ENCODE data around the gene NLGN4X. TPM values are rescaled to one million over a fixed set of nuclear protein-coding genes. Genes with fewer than 3 reads are reported as not detected.

Gene NLGN4X
- polyA plus RNA-seq, 3 donors, result not detected

DNA sequence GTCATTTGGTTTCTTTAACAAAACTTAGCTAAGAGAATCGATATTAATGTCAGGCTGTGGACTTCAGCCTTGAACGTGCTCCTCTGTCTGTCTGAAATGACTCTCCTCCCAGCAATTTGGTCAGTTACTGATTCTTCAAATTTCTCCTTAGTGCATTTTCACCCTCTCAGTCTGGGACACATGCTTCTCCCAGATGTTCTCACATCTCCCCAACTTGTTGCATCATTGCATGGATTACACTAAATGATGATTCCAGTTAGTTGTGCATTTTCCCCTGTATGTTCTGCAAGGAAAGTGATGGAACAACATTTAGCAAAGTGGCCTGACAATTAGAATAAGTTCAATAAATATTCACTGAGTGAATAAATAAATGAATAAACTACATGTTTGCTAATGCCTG lies 94.4 kb downstream of the NLGN4X start:
- Histone ChIP-seq H3K79me2 (ENCODE audit: insufficient read depth, low read length) (no peaks in the 10 kb centered on the region), H3K27ac (ENCODE audit: low read depth in 1 of 2, low read length in 2 of 2) (no peak overlapping the region), H2AFZ (ENCODE audit: insufficient read depth, low read depth, low read length, poor library complexity, severe bottlenecking) (no peak overlapping the region), H3K4me3 (replicated peaks in 1 of 3; ENCODE audit: low read depth in 2 of 3, low read length in 3 of 3) (no peak overlapping the region), H4K20me1 (ENCODE audit: insufficient read depth, low read length) (no peaks in the 10 kb centered on the region), H3K4me2 (replicated peaks; ENCODE audit: extremely low read depth, low read length, poor library complexity, severe bottlenecking) (no peak overlapping the region), H3K36me3 (replicated peaks in 1 of 2; ENCODE audit: control insufficient read depth in 1 of 2, insufficient read depth in 2 of 2, low read length in 2 of 2) (no peaks in the 10 kb centered on the region), H3K9me3 (replicated peaks in 1 of 2; ENCODE audit: control insufficient read depth in 1 of 2, insufficient read depth in 1 of 2, low read length in 2 of 2) (no peaks in the 10 kb centered on the region), H3K27me3 (ENCODE audit: control insufficient read depth in 2 of 2, insufficient read depth in 2 of 2, low read length in 2 of 2) (no peaks in the 10 kb centered on the region), H3K9ac (ENCODE audit: insufficient read depth, low read length, poor library complexity, severe bottlenecking) (no peak overlapping the region), H3K4me1 (ENCODE audit: control insufficient read depth in 1 of 2, insufficient read depth in 2 of 2, low read length in 2 of 2) (no peaks in the 10 kb centered on the region)
- no peak for DNase-seq
- Mint-ChIP-seq H3K27ac (no peak overlapping the region), H3K36me3 (no peaks in the 10 kb centered on the region), H3K9me3 (peaks cover 0 to 5% (median 0%) of the 10 kb centered on the region in 7 donors), H3K4me1 (no peaks in the 10 kb centered on the region), H3K27me3 (ENCODE audit: low read depth in 3 of 3) (no peaks in the 10 kb centered on the region), H3K4me3 (no peak overlapping the region)
- WGBS (ENCODE audit: insufficient coverage), result 83% methylated on average over 2 of the region's 2 CpGs
- intact Hi-C loops (cut with micrococcal nuclease), result no loop called here
- TF ChIP-seq CTCF (IDR thresholded peaks at IDR 0.05), result no peak

DNA sequence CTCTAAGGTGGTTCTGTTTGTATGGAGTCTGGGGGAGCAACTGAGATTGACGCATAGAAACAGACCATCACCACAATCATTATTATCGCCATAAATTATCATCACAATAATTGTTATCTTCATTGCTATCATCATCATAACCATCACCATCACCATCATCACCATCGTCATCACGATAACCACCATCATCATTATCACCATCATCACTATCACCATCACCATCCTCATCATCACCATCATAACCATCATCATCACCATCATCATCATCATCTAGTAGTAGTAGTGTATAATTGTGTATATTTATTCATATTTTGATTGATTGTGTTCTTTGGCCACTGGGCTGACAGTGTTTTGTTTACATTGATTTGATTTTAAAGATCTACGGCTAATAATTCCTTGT lies 95.7 kb downstream of the NLGN4X start:
- Histone ChIP-seq H3K4me3 (replicated peaks in 1 of 3; ENCODE audit: low read depth in 2 of 3, low read length in 3 of 3) (no peak overlapping the region), H3K9me3 (replicated peaks in 1 of 2; ENCODE audit: control insufficient read depth in 1 of 2, insufficient read depth in 1 of 2, low read length in 2 of 2) (no peaks in the 10 kb centered on the region), H4K20me1 (ENCODE audit: insufficient read depth, low read length) (no peaks in the 10 kb centered on the region), H3K4me2 (replicated peaks; ENCODE audit: extremely low read depth, low read length, poor library complexity, severe bottlenecking) (no peak overlapping the region), H3K27me3 (ENCODE audit: control insufficient read depth in 2 of 2, insufficient read depth in 2 of 2, low read length in 2 of 2) (no peaks in the 10 kb centered on the region), H3K79me2 (ENCODE audit: insufficient read depth, low read length) (no peaks in the 10 kb centered on the region), H3K9ac (ENCODE audit: insufficient read depth, low read length, poor library complexity, severe bottlenecking) (no peak overlapping the region), H2AFZ (ENCODE audit: insufficient read depth, low read depth, low read length, poor library complexity, severe bottlenecking) (no peak overlapping the region), H3K27ac (ENCODE audit: low read depth in 1 of 2, low read length in 2 of 2) (no peak overlapping the region), H3K4me1 (ENCODE audit: control insufficient read depth in 1 of 2, insufficient read depth in 2 of 2, low read length in 2 of 2) (no peaks in the 10 kb centered on the region), H3K36me3 (replicated peaks in 1 of 2; ENCODE audit: control insufficient read depth in 1 of 2, insufficient read depth in 2 of 2, low read length in 2 of 2) (no peaks in the 10 kb centered on the region)
- Mint-ChIP-seq H3K36me3 (no peaks in the 10 kb centered on the region), H3K9me3 (peaks cover 0 to 5% (median 0%) of the 10 kb centered on the region in 7 donors), H3K4me3 (no peak overlapping the region), H3K4me1 (no peaks in the 10 kb centered on the region), H3K27ac (no peak overlapping the region), H3K27me3 (ENCODE audit: low read depth in 3 of 3) (no peaks in the 10 kb centered on the region)
- WGBS (ENCODE audit: insufficient coverage), result no CpG with 5 or more reads among the region's 5 CpGs
- no peak for DNase-seq
- TF ChIP-seq CTCF (IDR thresholded peaks at IDR 0.05), result no peak
- intact Hi-C loops (cut with micrococcal nuclease), result no loop called here

All from CD14-positive monocyte (primary cell).